Astrocyte (in vitro differentiated cells and primary cell): ENCODE results near the gene KCNC1. TPM values are rescaled to one million over a fixed set of nuclear protein-coding genes. Genes with fewer than 3 reads are reported as not detected.

Experiments
- DNase-seq: peaks from one replicate; pipeline ENCODE4 v3.0.0-alpha.2; 2010; ENCODE audit warnings: low read depth
- FAIRE-seq: peaks from 2 replicates; lab custom pipeline; 2011; peaks lifted over from hg19 to GRCh38; lab: Jason Lieb, UNC
- H2AFZ ChIP-seq: 2 replicates; pipeline ENCODE4 v1.6.0; 2012; ENCODE audit warnings: low read depth, low read length, inconsistent platforms
- H3K27ac ChIP-seq: 2 replicates; pipeline ENCODE4 v1.5.1; 2011; ENCODE audit warnings: low read depth, low read length, inconsistent platforms
- H3K27me3 ChIP-seq: 2 replicates; pipeline ENCODE4 v1.6.0; 2011; ENCODE audit warnings: low read length, inconsistent platforms; ENCODE audit not compliant: insufficient read depth
- H3K36me3 ChIP-seq: 2 replicates; pipeline ENCODE4 v1.5.1; 2011; ENCODE audit warnings: low read length, inconsistent platforms; ENCODE audit not compliant: insufficient read depth
- H3K4me1 ChIP-seq: 2 replicates; pipeline ENCODE4 v1.5.1; 2011; ENCODE audit warnings: low read length, inconsistent platforms; ENCODE audit not compliant: insufficient read depth
- H3K4me2 ChIP-seq: 2 replicates; pipeline ENCODE4 v1.6.0; 2012; ENCODE audit warnings: low read length, inconsistent platforms
- H3K4me3 ChIP-seq: 2 replicates; pipeline ENCODE4 v1.5.1; 2011; ENCODE audit warnings: low read depth, mild to moderate bottlenecking, low read length, inconsistent platforms; ENCODE audit not compliant: insufficient read depth
- H3K79me2 ChIP-seq: 2 replicates; pipeline ENCODE4 v1.6.0; 2012; ENCODE audit warnings: mild to moderate bottlenecking, low read length, inconsistent platforms; ENCODE audit not compliant: insufficient read depth
- H3K9ac ChIP-seq: 2 replicates; pipeline ENCODE4 v1.6.0; 2012; ENCODE audit warnings: mild to moderate bottlenecking, low read length, inconsistent platforms
- H3K9me3 ChIP-seq: 2 replicates; pipeline ENCODE4 v1.5.1; 2012; ENCODE audit warnings: low read depth, mild to moderate bottlenecking, low read length, inconsistent platforms; ENCODE audit not compliant: insufficient read depth
- H4K20me1 ChIP-seq: 2 replicates; pipeline ENCODE4 v1.6.0; 2012; ENCODE audit warnings: low read length, inconsistent platforms; ENCODE audit not compliant: insufficient read depth
- H3K27ac Mint-ChIP-seq: one replicate; pipeline ENCODE4 v1.8.0; 2021; ENCODE audit warnings: mild to moderate bottlenecking, mixed read lengths; ENCODE audit not compliant: unreplicated experiment
- H3K27me3 Mint-ChIP-seq: one replicate; pipeline ENCODE4 v1.8.0; 2021; ENCODE audit warnings: low read depth, mixed read lengths; ENCODE audit not compliant: unreplicated experiment
- H3K36me3 Mint-ChIP-seq: one replicate; pipeline ENCODE4 v1.8.0; 2021; ENCODE audit warnings: low read depth, mixed read lengths; ENCODE audit not compliant: unreplicated experiment
- H3K4me1 Mint-ChIP-seq: one replicate; pipeline ENCODE4 v1.8.0; 2021; ENCODE audit warnings: low read depth, mixed read lengths; ENCODE audit not compliant: unreplicated experiment
- H3K4me3 Mint-ChIP-seq: one replicate; pipeline ENCODE4 v1.8.0; 2021; ENCODE audit warnings: mild to moderate bottlenecking, moderate library complexity, mixed read lengths; ENCODE audit not compliant: unreplicated experiment
- H3K9me3 Mint-ChIP-seq: one replicate; pipeline ENCODE4 v1.8.0; 2021; ENCODE audit warnings: mild to moderate bottlenecking, mixed read lengths; ENCODE audit not compliant: unreplicated experiment
- EZH2 ChIP-seq: IDR thresholded peaks from 2 replicates; pipeline ENCODE4 v1.6.1; 2012; ENCODE audit warnings: mild to moderate bottlenecking, low read length, inconsistent platforms; ENCODE audit not compliant: insufficient read depth
- total RNA-seq: library from RNA; stranded (reverse); gene quantifications from 2 replicates; pipeline ENCODE4 v1.2.1, GENCODE V29; 2021
- TF ChIP-seq, protein P1 (sequence below): IDR thresholded peaks from 2 replicates; pipeline ENCODE4 v1.5.1; 2011; ENCODE audit warnings: low read depth, mild to moderate bottlenecking, inconsistent platforms, low read length, moderate library complexity; ENCODE audit not compliant: insufficient read depth

Gene KCNC1
- total RNA-seq, 1 donor from 2014 or later: 0.05 TPM

DNA sequence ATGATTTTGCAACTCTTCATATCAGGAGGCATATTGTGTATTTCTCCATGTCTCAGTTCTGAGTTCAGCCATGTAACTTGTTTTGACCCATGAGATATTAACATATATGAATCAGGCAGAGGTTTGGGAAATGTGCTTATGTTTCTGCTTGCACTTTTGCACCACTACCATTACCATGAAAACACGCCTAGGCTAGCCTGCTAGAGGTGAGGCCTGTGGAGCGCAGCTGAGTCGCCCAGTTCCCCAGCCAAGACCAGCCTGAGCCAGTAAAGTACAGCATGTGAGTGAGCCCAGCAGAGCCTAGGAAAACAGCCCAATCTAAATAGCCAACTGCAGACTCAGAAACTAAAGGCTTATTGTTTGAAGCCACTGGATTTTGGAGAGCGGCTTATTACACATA lies 33.6 kb upstream of the KCNC1 start:
- no peak for DNase-seq
- Mint-ChIP-seq H3K9me3 (peaks cover 13% of the 10 kb centered on the region), H3K4me1 (peaks cover 2% of the 10 kb centered on the region), H3K27me3 (peaks cover 33% of the 10 kb centered on the region), H3K36me3 (no peaks in the 10 kb centered on the region), H3K27ac (no peak overlapping the region), H3K4me3 (no peak overlapping the region)
- no peak for TF ChIP-seq EZH2
- TF ChIP-seq, protein P1, sequence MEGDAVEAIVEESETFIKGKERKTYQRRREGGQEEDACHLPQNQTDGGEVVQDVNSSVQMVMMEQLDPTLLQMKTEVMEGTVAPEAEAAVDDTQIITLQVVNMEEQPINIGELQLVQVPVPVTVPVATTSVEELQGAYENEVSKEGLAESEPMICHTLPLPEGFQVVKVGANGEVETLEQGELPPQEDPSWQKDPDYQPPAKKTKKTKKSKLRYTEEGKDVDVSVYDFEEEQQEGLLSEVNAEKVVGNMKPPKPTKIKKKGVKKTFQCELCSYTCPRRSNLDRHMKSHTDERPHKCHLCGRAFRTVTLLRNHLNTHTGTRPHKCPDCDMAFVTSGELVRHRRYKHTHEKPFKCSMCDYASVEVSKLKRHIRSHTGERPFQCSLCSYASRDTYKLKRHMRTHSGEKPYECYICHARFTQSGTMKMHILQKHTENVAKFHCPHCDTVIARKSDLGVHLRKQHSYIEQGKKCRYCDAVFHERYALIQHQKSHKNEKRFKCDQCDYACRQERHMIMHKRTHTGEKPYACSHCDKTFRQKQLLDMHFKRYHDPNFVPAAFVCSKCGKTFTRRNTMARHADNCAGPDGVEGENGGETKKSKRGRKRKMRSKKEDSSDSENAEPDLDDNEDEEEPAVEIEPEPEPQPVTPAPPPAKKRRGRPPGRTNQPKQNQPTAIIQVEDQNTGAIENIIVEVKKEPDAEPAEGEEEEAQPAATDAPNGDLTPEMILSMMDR: no peak
- FAIRE-seq: no peak
- Histone ChIP-seq H3K27me3 (peaks cover 6% of the 10 kb centered on the region), H3K36me3 (no peaks in the 10 kb centered on the region), H3K9ac (no peak overlapping the region), H2AFZ (no peak overlapping the region), H3K4me1 (no peaks in the 10 kb centered on the region), H3K9me3 (no peaks in the 10 kb centered on the region), H3K4me2 (no peak overlapping the region), H3K4me3 (no peak overlapping the region), H3K27ac (no peak overlapping the region), H4K20me1 (no peaks in the 10 kb centered on the region), H3K79me2 (no peaks in the 10 kb centered on the region)

DNA sequence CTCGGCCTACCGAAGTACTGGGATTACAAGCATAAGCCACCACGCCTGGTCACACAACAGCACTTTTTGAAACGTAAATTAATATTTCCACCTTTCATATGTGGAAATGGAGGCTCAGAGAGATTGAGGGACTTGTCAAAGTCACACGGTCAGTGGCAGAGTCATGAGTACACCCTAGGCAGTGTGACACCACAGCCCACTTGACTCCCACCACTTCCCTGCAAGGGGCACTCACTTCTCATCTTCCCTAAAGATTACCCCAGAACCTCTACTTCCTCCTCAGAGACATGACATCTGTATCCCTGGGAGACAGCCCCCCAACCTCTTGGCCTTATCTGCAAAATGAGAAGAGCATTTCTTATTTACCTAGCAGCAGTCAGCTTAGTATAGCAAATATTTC lies 31.7 kb upstream of the KCNC1 start:
- H3K79me2 ChIP-seq: no peaks in the 10 kb centered on the region
- H3K27ac ChIP-seq: no peak overlapping the region
- Mint-ChIP-seq H3K4me3 (no peak overlapping the region), H3K9me3 (peaks cover 11% of the 10 kb centered on the region), H3K27ac (no peak overlapping the region), H3K27me3 (peaks cover 18% of the 10 kb centered on the region), H3K4me1 (peaks cover 2% of the 10 kb centered on the region), H3K36me3 (no peaks in the 10 kb centered on the region)
- DNase-seq (no peak), FAIRE-seq (no peak)
- TF ChIP-seq, protein P1: no peak
- TF ChIP-seq EZH2: no peak
- H3K9me3 ChIP-seq: no peaks in the 10 kb centered on the region
- no peaks in the 10 kb centered on the region for H4K20me1 ChIP-seq
- H3K27me3 ChIP-seq: peaks cover 3% of the 10 kb centered on the region
- no peak overlapping the region for H3K4me3 ChIP-seq
- no peak overlapping the region for H3K4me2 ChIP-seq
- H3K9ac ChIP-seq: no peak overlapping the region
- no peaks in the 10 kb centered on the region for H3K4me1 ChIP-seq
- H2AFZ ChIP-seq: no peak overlapping the region
- H3K36me3 ChIP-seq: no peaks in the 10 kb centered on the region

DNA sequence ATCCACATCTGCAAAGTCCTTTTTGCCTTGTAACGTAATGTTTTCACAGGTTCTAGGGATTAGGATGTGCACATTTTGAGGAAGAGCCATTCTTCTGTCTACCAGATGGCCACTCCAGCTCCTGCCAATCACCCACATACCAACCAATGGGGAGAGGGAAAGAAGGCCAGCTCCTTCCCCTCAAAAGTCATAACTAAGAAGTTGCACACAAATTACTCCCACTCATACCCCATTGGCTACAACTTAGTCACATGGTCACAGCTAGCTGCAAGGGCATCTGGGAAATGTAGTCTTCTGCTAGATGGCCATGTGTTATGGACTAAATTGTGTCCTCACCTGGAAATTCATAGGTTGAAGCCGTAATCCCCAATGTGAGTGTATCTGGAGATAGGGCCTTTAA lies 30.6 kb upstream of the KCNC1 start:
- no peak for TF ChIP-seq EZH2
- TF ChIP-seq, protein P1: no peak
- Mint-ChIP-seq H3K36me3 (no peaks in the 10 kb centered on the region), H3K27ac (no peak overlapping the region), H3K9me3 (peaks cover 11% of the 10 kb centered on the region), H3K4me1 (peaks cover 2% of the 10 kb centered on the region), H3K4me3 (no peak overlapping the region), H3K27me3 (peaks cover 16% of the 10 kb centered on the region)
- H3K79me2 ChIP-seq: no peaks in the 10 kb centered on the region
- peaks cover 3% of the 10 kb centered on the region for H3K27me3 ChIP-seq
- no peak overlapping the region for H2AFZ ChIP-seq
- no peak overlapping the region for H3K27ac ChIP-seq
- peak; percentile 18 for DNase-seq
- H3K4me1 ChIP-seq: no peaks in the 10 kb centered on the region
- H3K4me2 ChIP-seq: no peak overlapping the region
- H3K9me3 ChIP-seq: no peaks in the 10 kb centered on the region
- no peak overlapping the region for H3K4me3 ChIP-seq
- H4K20me1 ChIP-seq: no peaks in the 10 kb centered on the region
- no peak for FAIRE-seq
- no peaks in the 10 kb centered on the region for H3K36me3 ChIP-seq
- H3K9ac ChIP-seq: no peak overlapping the region
